Muscle layer of colon (tissue), 2 donors: ENCODE data around the gene ING2.

Source experiments
- H3K27ac ChIP-seq: one replicate; pipeline ENCODE4 v1.7.0; 2013; ENCODE audit warnings: low read depth, mild to moderate bottlenecking, low read length, moderate library complexity
- H3K27me3 ChIP-seq, 2 donors: one replicate each; pipeline ENCODE4 v1.7.0; 2013; ENCODE audit warnings: low read length in 2 of 2, mild to moderate bottlenecking in 2 of 2; ENCODE audit not compliant: insufficient read depth in 2 of 2, control insufficient read depth in 1 of 2
- H3K36me3 ChIP-seq: one replicate; pipeline ENCODE4 v1.7.0; 2013; ENCODE audit warnings: mild to moderate bottlenecking, low read length; ENCODE audit not compliant: insufficient read depth
- H3K4me1 ChIP-seq: one replicate; pipeline ENCODE4 v1.7.0; 2013; ENCODE audit warnings: mild to moderate bottlenecking, low read length; ENCODE audit not compliant: insufficient read depth
- H3K4me3 ChIP-seq, 2 donors: one replicate each; pipeline ENCODE4 v1.7.0; 2013; ENCODE audit warnings: low read length in 2 of 2, low read depth in 1 of 2, mild to moderate bottlenecking in 1 of 2, moderate library complexity in 1 of 2
- H3K9ac ChIP-seq: one replicate; pipeline ENCODE4 v1.7.0; 2013; ENCODE audit warnings: low read length
- H3K9me3 ChIP-seq: one replicate; pipeline ENCODE4 v1.7.0; 2013; ENCODE audit warnings: mild to moderate bottlenecking, low read length
- donor health status: abdominal sarcoma.
- donor health status: Adenocarcinoma of cecum.

Gene ING2

GRCh38 chr4:183527326-183527725 is 22.5 kb downstream of the ING2 start:
- no peaks in the 10 kb centered on the region for H3K36me3 ChIP-seq
- no peak overlapping the region for H3K9ac ChIP-seq
- no peaks in the 10 kb centered on the region for H3K9me3 ChIP-seq
- H3K27me3 ChIP-seq, result no peaks in the 10 kb centered on the region
- no peaks in the 10 kb centered on the region for H3K4me1 ChIP-seq
- no peak overlapping the region for H3K4me3 ChIP-seq
- H3K27ac ChIP-seq, result no peak overlapping the region

DNA sequence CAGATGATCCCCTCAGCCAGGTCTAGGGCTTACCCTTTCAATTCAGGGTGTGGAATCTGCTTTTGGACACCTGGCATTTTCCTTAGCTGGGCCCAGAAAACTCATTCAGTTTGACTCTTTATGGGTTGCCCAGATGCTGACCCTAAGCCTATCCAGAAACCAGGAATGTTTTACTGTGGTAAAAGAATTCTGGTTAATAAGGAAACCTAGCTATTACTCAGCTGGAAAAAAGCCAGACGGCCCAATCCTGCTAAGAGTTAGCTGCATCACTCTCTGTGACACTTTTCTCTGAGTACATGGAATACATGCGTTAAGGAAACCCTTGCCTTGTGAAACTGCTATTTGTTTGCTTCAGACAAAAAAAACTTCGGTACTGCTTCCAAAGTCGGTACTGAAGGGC is 28.0 kb downstream of the ING2 start:
- Histone ChIP-seq H3K36me3 (no peaks in the 10 kb centered on the region), H3K4me3 (no peak overlapping the region), H3K9ac (no peak overlapping the region), H3K9me3 (no peaks in the 10 kb centered on the region), H3K27me3 (no peaks in the 10 kb centered on the region), H3K4me1 (no peaks in the 10 kb centered on the region), H3K27ac (no peak overlapping the region)

GRCh38 chr4:183533698-183534097 is 28.8 kb downstream of the ING2 start:
- Histone ChIP-seq H3K9me3 (no peaks in the 10 kb centered on the region), H3K4me1 (no peaks in the 10 kb centered on the region), H3K27ac (no peak overlapping the region), H3K27me3 (no peaks in the 10 kb centered on the region), H3K9ac (no peak overlapping the region), H3K36me3 (no peaks in the 10 kb centered on the region), H3K4me3 (no peak overlapping the region)

- H3K27me3 ChIP-seq, result no peaks in the 10 kb centered on the region
- H3K9me3 ChIP-seq, result no peaks in the 10 kb centered on the region
- H3K4me3 ChIP-seq, result no peak overlapping the region
- H3K9ac ChIP-seq, result no peak overlapping the region
- no peaks in the 10 kb centered on the region for H3K4me1 ChIP-seq
- no peak overlapping the region for H3K27ac ChIP-seq
- no peaks in the 10 kb centered on the region for H3K36me3 ChIP-seq
Measured at GRCh38 chr4:183540410-183541009, 35.7 kb downstream of the ING2 start.

DNA sequence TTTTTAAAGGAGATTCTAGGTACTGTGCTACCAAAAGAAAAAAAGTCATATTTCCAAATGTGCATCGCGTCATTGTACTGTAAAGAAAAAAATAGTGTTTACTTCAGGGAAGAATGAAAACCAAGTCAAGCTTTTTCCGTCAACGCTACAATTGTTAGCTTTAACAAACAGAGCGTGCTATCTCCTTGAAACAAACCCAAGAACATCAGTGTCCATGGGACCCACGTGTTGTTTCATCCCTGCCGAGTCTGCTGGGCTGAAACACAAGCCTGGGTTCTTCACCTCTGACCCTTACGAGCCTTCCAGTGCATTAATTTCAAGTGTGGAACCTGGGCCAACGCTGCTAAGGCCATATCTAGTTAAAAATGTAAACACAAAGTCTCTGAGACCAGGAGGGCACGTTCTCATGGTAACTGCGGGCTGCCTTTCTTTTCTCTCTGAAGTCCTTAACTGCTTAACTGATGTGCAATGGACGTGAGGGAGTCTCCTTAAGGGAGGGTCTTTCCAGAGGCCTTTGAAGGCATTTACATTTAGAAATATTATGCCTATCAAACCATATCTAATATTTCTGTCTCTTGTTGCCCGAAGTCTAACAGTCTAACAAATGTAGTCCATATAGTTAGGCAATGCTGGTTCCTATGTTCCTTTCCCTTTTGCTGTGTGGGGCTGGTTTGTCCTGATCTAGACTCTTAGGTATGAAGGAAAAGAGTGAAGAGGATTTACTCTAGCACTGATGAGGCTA is 36.3 kb downstream of the ING2 start:
- no peak overlapping the region for H3K4me3 ChIP-seq
- no peak overlapping the region for H3K9ac ChIP-seq

DNA sequence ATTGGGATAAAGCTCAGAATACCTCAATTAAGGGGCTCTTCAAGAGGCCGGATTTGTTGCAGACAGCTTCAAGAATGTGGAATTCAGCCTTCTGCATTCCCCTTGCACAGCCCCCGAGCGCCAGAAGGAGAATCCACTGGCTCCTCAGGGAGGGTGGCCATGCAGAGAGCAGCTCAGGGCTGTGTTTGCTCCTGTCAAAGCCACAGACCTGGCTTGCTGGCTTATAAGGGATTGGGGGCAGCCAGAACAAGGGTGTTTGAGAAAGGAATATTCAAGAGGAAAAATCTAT is 36.8 kb downstream of the ING2 start:
- Histone ChIP-seq H3K4me3 (no peak overlapping the region), H3K36me3 (no peaks in the 10 kb centered on the region), H3K4me1 (no peaks in the 10 kb centered on the region), H3K9me3 (no peaks in the 10 kb centered on the region), H3K27me3 (no peaks in the 10 kb centered on the region), H3K9ac (no peak overlapping the region), H3K27ac (no peak overlapping the region)

More for the DNA sequence above, 36.3 kb downstream of the ING2 start:
- H3K27ac ChIP-seq, result no peak overlapping the region
- no peaks in the 10 kb centered on the region for H3K9me3 ChIP-seq
- H3K36me3 ChIP-seq, result no peaks in the 10 kb centered on the region
- no peaks in the 10 kb centered on the region for H3K4me1 ChIP-seq
- no peaks in the 10 kb centered on the region for H3K27me3 ChIP-seq

GRCh38 chr4:183543435-183543834 is 38.6 kb downstream of the ING2 start:
- H3K4me1 ChIP-seq, result no peaks in the 10 kb centered on the region
- H3K27ac ChIP-seq, result no peak overlapping the region
- no peaks in the 10 kb centered on the region for H3K27me3 ChIP-seq
- no peak overlapping the region for H3K4me3 ChIP-seq
- no peaks in the 10 kb centered on the region for H3K9me3 ChIP-seq
- H3K9ac ChIP-seq, result no peak overlapping the region
- no peaks in the 10 kb centered on the region for H3K36me3 ChIP-seq

DNA sequence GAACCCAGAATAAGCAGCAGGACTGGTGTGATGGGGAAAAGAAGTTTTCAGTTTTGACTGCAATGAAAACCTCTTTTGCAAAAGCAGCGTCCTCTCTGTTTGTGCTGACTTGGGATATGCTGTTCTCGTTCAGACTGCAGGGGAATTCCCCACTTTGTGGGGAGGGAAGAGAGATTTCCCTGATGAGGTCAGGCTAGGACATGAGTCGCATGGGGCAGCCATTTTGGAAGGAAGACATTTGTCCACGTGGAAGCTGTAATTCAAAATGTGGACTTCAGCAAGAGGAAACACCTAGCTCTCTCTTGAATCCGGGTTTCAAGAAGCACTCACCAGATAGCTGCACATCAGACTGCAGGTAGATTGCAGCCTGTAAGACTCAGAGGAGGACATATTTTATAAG is 39.3 kb downstream of the ING2 start:
- Histone ChIP-seq H3K9me3 (no peaks in the 10 kb centered on the region), H3K36me3 (no peaks in the 10 kb centered on the region), H3K27ac (no peak overlapping the region), H3K27me3 (no peaks in the 10 kb centered on the region), H3K4me1 (no peaks in the 10 kb centered on the region), H3K9ac (no peak overlapping the region), H3K4me3 (no peak overlapping the region)

- Histone ChIP-seq H3K27me3 (no peaks in the 10 kb centered on the region), H3K9ac (no peak overlapping the region), H3K36me3 (no peaks in the 10 kb centered on the region), H3K9me3 (no peaks in the 10 kb centered on the region), H3K27ac (no peak overlapping the region), H3K4me3 (no peak overlapping the region), H3K4me1 (no peaks in the 10 kb centered on the region)
Measured at GRCh38 chr4:183546376-183546775, 41.5 kb downstream of the ING2 start.

GRCh38 chr4:183548306-183548705 is 43.4 kb downstream of the ING2 start:
- H3K4me1 ChIP-seq, result no peaks in the 10 kb centered on the region
- H3K36me3 ChIP-seq, result no peaks in the 10 kb centered on the region
- H3K9me3 ChIP-seq, result no peaks in the 10 kb centered on the region
- H3K9ac ChIP-seq, result no peak overlapping the region
- H3K27ac ChIP-seq, result no peak overlapping the region
- no peak overlapping the region for H3K4me3 ChIP-seq
- H3K27me3 ChIP-seq, result no peaks in the 10 kb centered on the region

GRCh38 chr4:183550345-183551093 is 45.7 kb downstream of the ING2 start:
- no peak overlapping the region for H3K27ac ChIP-seq
- H3K4me3 ChIP-seq, result no peak overlapping the region

More at GRCh38 chr4:183550345-183551093, 45.7 kb downstream of the ING2 start:
- H3K9me3 ChIP-seq, result no peaks in the 10 kb centered on the region
- H3K4me1 ChIP-seq, result no peaks in the 10 kb centered on the region
- H3K9ac ChIP-seq, result no peak overlapping the region
- H3K36me3 ChIP-seq, result no peaks in the 10 kb centered on the region
- no peaks in the 10 kb centered on the region for H3K27me3 ChIP-seq
